T47D (cell line): ENCODE data around the gene EMILIN3.

Experiments
- DNase-seq, 2 experiments: peaks; one replicate each; pipeline versions ENCODE4 v3.0.0 to v3.0.0-alpha.2; 2011 to 2012; ENCODE audit warnings: low read depth in 1 of 2, low spot score in 1 of 2
- JUND ChIP-seq: IDR thresholded peaks from 2 replicates; pipeline ENCODE4 v1.6.1; 2012; ENCODE audit warnings: low read depth
- in situ Hi-C: cut with HindIII; loops from 2 replicates; pipeline ENCODE4 v1.10.0; 2016; ENCODE audit warnings: low sequenced_read_pairs, low pct_unique_long_range_greater_than_20kb

Gene EMILIN3, protein sequence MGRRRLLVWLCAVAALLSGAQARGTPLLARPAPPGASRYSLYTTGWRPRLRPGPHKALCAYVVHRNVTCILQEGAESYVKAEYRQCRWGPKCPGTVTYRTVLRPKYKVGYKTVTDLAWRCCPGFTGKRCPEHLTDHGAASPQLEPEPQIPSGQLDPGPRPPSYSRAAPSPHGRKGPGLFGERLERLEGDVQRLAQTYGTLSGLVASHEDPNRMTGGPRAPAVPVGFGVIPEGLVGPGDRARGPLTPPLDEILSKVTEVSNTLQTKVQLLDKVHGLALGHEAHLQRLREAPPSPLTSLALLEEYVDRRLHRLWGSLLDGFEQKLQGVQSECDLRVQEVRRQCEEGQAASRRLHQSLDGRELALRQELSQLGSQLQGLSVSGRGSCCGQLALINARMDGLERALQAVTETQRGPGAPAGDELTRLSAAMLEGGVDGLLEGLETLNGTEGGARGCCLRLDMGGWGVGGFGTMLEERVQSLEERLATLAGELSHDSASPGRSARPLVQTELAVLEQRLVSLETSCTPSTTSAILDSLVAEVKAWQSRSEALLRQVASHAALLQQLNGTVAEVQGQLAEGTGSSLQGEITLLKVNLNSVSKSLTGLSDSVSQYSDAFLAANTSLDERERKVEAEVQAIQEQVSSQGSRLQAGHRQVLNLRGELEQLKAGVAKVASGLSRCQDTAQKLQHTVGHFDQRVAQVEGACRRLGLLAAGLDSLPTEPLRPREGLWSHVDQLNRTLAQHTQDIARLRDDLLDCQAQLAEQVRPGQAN

DNA sequence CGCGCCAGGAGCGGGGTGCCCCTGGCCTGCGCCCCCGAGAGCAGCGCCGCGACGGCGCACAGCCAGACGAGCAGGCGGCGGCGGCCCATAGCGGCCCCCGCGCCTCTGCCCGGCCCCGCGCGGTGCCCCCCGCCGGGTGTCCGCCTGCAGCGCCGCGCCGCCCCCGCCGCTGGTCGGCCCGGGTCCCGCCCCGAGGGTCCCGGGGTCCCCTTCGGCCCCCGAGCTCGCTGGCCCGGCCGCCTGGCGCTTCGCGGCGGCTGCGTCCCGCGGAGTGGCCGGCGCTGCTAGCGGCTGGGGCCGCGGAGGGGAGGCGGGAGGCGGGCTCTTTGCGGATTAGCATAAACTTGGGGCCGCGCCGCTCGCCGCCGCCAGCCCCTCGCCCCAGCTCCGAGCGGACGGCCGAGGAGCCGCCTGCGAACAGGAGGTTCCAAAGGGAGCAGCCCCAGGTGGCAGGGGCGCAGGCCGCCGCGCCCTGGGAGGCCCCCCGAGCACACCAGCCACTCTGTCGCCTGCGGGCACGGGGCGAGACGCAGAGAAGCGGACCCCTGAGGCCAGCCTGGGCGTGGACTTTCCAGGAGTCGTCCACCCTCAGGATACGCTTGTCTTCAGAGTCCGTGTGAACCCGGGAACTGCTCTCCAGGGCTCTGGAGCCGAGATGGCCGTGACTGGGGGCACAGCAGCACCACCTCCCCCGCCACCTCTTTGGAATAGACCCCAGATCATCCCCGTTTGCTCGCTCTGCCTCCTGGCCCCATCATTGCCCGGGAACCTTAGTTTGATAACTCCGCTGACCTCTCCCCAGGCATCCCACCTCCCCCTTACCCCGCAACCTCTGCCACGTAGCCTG is at the start of gene EMILIN3:
EMILIN3 (minus strand) TSS at position 273 of the 847 bp plus-strand sequence; CDS start at position 89, 184 bp downstream.
- TF ChIP-seq JUND: no peak
- DNase-seq: no peak
- in situ Hi-C loops: no loop called here

DNA sequence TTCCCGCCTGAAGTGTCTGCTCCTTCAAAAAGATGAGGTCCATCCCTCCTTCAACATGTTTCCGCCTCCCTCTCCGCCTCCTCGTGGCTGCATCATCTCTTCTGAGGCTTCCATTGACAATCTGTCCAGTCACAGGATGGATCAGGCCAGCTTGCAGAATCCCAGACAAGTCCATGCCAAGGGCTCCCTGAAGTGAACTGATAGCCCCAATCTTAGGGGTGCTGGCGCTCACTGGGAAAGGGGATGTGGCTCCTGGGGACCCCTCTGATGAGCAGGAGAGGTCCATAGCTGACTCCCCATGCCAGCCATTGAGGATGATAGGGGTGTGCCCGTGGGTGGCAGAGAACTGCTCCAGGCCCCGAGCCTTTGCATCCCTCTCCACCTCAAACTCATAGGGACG is 48.6 kb upstream of the EMILIN3 start:
- in situ Hi-C loops: no loop called here
- no peak for DNase-seq
- no peak for TF ChIP-seq JUND

DNA sequence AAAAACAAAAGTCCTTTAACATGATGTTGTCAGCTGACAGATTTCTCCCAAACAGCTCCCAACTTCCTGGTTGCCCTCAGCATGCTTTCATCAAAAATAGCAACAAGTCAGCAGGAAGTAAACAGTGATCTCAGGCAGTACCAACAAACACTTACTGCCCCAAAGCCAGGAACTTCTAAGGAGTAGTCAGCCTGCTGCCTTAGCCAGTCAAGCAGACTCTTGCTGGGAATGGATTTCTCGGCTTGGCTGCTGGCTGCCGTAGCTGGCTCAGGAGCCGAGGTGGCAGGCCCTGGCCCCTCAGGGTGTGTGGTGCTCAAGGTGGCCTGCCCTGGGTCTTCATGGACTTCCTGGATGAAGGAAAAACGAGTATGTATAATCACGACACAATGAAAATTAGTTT is 46.6 kb upstream of the EMILIN3 start:
- peak in 1 of 2 experiments; percentile 18 for DNase-seq
- in situ Hi-C loops: no loop called here
- TF ChIP-seq JUND: no peak

DNA sequence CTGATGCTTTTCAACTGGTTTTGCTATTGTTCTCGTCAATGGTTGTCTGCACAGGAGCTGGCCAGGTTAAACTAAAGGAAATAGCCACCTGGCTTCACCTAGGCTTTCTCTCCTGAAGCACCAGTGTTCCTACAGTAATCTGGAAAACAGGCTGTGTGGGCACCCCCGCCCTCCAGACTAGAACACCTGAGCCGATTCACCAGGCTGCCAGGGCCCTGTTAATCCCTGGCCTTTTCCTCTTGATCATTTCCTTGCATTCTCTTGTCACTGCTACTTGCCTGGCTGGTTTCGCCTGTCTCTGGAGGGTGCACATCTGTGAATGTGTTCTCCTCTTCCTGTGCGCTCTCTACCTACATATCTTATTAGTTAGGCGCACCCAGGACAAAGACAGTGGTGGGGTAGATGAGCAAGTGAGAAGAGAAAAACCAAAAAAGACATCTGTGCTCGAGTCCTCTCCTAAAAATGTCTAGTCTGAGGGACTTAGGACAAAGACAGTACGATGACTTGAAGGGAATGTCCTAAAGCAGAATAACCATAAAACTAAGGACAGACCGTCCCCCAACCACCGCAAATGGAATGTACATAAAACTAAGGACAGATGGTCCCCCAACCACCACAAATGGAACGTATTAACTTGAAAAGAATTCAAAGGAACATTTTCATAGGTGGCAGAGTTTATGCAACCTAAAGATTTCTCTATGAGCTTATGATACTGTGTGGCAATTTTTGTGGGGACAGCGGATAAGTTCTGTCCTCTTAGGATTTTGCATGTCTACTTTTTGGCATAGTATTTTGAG is 45.9 kb upstream of the EMILIN3 start:
- no peak for DNase-seq
- no peak for TF ChIP-seq JUND
- in situ Hi-C loops: no loop called here

DNA sequence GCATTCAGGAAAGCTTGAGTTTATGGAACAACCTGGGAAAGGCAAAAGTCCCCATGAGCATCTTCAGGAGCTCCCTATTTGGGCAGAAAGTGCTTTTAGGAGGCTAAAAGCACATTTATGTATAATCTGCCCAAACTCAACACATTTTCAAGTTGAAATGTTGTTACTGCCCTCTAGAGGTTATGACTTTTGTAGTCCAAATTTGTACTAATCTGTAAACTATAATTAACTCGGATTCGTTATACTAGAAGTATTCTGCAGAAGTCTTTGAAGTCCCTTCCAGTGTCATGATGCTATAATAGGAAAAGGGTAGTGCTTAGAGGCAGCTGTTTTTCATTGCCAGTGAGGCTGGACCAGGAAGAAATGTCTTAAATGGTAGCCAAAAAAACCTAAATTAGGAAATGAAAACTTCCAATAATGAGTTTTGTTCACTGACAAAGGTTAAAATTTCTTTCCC is 44.8 kb upstream of the EMILIN3 start:
- peak; percentile 29 to 41 for DNase-seq
- in situ Hi-C loops: no loop called here
- TF ChIP-seq JUND: no peak

DNA sequence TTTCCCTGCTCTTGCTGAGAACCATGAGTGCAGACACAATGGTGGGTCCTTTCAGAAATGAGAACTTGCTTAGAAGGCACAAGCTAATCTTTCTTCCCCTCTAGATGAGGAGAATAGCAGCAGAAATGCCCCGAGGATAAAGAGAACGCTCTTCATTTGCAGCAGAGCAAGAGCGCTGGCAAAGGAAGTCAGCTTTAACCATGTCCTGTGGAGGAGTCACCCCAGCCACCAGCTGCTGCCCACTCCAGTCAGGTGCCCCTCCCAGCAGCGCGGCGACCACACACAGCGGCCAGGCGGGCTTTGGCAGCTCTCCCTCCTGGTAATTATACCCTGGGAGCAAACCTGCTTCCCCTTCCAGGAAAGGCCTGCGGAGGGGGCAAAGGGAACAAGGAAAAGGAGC is 42.4 kb upstream of the EMILIN3 start:
- no peak for TF ChIP-seq JUND
- in situ Hi-C loops: no loop called here
- DNase-seq: no peak

DNA sequence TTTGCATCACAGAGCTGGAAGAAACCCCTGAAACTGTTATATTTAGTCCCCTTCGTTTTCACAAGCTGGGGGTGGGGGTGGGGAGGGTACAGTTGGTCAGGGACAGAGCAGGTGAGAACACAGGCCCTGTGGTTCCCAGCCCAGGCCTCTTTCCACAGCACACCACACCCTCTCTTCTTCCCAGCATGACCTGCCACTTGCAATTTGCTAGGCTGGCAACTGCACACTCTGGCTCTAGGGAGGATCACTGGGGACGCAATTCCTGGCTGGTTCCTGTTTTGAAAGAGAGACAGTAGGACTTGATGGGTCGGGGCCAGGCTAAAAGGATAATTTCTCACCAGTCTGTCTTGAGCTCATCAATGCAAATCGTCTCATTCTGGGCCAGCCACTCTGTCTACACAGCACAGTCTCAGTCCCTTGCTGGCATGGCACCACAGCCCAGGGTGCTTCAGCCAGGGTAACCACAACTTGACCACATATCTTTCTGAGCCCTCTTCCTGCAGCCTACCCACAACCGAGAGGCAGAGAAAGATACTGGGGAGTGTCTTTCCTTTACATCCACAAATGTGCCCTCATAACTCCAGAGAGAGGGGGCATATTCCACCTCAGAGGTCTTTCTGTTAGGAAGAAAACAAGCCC is 41.7 kb upstream of the EMILIN3 start:
- DNase-seq: no peak
- in situ Hi-C loops: no loop called here
- no peak for TF ChIP-seq JUND

DNA sequence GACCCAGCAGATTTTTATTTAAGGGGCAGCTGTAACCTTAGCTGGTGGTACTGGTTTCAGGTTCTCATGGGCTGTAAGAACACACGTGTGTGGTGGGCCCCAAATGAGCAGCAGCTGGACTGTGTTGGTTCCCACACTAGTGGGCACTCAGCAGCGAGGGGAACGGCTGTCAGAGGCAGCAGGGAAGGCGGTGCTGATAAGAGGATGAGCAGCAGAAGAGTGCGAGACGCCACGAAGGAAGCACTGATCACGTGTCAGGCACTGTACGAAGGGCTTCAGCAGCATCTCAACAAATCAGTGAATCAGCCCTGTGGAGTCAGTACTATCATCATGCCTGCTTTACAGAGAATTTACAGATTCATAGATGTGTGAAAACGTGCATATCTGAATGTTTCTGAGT is 41.0 kb upstream of the EMILIN3 start:
- in situ Hi-C loops: no loop called here
- no peak for DNase-seq
- TF ChIP-seq JUND: no peak

DNA sequence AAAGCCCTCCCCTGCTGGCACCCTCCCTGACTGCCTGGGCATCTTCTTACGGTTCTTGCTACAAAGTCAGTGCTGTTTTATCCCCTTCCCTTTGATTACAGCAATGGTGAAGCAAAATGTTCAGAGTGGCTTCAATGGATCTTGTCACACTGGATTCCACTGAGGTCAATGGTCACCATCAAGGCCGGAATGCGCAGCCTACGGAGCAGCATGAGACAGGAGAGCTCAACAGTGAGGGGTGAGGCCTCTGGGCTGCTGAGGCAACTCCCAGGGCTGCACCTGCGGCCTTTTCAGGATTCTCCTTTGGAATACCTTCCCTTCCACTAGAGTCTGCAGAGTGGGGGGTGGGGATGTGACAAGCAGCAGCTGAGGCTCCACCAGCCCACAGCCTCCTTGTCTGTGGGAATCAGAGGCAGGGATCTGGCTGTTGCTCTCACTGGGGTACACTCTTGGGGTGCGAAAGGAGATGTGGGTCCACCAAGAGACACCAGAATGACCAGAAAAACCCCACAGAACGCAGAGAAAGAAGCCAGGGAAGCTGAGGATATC is 40.4 kb upstream of the EMILIN3 start:
- in situ Hi-C loops: no loop called here
- DNase-seq: no peak
- no peak for TF ChIP-seq JUND

DNA sequence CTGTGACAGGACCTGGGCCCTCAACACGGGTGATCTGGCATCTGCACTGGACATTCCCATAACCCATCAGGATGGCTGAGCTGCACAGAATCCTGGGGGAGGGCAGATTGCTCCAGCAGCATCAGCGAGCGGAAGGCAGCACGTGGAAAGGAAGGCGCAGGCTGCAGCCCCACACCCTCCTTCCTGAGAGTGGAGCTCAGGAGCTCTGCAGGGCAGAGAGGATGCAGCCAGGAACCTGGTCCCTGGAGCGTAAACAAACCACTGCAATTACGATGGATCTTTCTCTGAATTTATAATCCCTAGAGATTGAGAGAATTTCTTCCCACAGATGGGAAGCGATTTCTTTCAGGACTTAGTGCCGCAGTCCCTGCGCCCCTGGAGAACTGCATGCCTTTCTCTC is 39.7 kb upstream of the EMILIN3 start:
- no peak for TF ChIP-seq JUND
- DNase-seq: no peak
- in situ Hi-C loops: no loop called here

DNA sequence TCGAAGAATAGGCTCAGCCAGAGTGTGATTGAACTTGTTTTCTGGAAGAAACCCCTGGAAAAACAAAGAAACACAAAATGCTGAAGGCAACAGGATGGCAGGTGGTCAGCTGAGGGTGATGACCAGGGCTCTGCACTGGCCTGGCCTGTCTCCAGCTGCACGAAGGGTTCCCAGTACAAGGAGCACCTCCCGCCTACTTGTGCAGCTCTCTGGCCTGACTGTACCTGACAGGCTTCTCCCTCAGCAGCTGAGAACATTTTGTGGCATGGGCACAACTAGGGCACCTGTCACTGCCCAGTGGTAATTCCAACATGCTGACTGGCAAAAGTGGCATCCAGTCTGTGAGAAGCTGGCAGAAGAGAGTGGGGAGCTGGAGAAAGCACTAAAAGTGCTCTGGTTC is 38.8 kb upstream of the EMILIN3 start:
- TF ChIP-seq JUND: no peak
- in situ Hi-C loops: no loop called here
- no peak for DNase-seq

DNA sequence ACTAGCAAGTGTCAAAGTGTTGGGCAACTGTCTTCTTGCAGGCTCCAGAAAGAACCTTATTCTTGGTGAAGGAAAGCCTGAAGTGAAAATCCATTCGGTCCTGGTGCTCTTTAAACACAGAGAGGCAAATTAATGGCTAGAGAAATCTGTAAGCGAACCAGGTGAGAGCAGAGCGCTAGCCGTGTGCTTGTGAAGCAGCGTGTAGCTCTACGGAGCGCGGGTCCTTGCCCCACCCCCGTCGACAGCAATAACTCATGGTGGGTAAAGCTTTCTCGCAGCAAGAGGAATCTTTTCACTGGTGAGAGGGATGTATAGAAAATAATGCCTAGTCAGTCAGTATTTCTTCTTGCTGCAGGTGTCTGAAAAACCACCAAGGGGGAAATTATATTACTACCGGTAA is 37.0 kb upstream of the EMILIN3 start:
- DNase-seq: no peak
- in situ Hi-C loops: no loop called here
- TF ChIP-seq JUND: no peak
